HEK293T (cell line): Measurements from ENCODE around the gene C1QTNF6.

Experiments used
- BHLHE40 ChIP-seq: fragments of 450-650 bp; IDR thresholded peaks from 2 replicates; pipeline ENCODE4 v1.6.1; 2016; ENCODE audit warnings: mild to moderate bottlenecking, moderate library complexity, borderline replicate concordance
- CTBP1 ChIP-seq: fragments of 450-650 bp; IDR thresholded peaks from 2 replicates; pipeline ENCODE4 v1.6.1; 2016; ENCODE audit warnings: borderline replicate concordance
- FOXK2 ChIP-seq: fragments of 450-650 bp; IDR thresholded peaks from 2 replicates; pipeline ENCODE4 v1.6.1; 2016; ENCODE audit warnings: mild to moderate bottlenecking
- NFRKB ChIP-seq: fragments of 450-650 bp; IDR thresholded peaks from 2 replicates; pipeline ENCODE4 v1.6.1; 2016; ENCODE audit warnings: mild to moderate bottlenecking, moderate library complexity
- PKNOX1 ChIP-seq: fragments of 450-650 bp; IDR thresholded peaks from 2 replicates; pipeline ENCODE4 v1.6.1; 2016
- SP1 ChIP-seq: fragments of 450-650 bp; IDR thresholded peaks from 2 replicates; pipeline ENCODE4 v1.6.1; 2017
- SUZ12 ChIP-seq: fragments of 450-650 bp; IDR thresholded peaks from 2 replicates; pipeline ENCODE4 v1.6.1; 2016; ENCODE audit warnings: mild to moderate bottlenecking
- TARDBP ChIP-seq: fragments of 450-650 bp; IDR thresholded peaks from 2 replicates; pipeline ENCODE4 v1.6.1; 2016

- TF ChIP-seq TARDBP: no peak
- TF ChIP-seq FOXK2: no peak
- no peak for TF ChIP-seq SP1
- TF ChIP-seq CTBP1: no peak
- no peak for TF ChIP-seq SUZ12
- no peak for TF ChIP-seq NFRKB
- no peak for TF ChIP-seq BHLHE40
- no peak for TF ChIP-seq PKNOX1
These were observed 5.2 kb downstream of the C1QTNF6 start for GRCh38 chr22:37182949-37183245.
